T-helper 1 cell treated with Interleukin-12 subunit alpha and Interleukin-12 subunit beta and Interleukin-4 antibody, amounts not matched to agents 30 μg/mL and 1 μg/mL, for 36 hours (primary cell): ENCODE measurements around the gene NXPE3.

Experiments
- H3K27ac Mint-ChIP-seq: one replicate; pipeline ENCODE4 v1.8.0; 2021; ENCODE audit warnings: mild to moderate bottlenecking, mixed read lengths
- H3K27me3 Mint-ChIP-seq: one replicate; pipeline ENCODE4 v1.8.0; 2021; ENCODE audit warnings: low read depth, mixed read lengths
- H3K36me3 Mint-ChIP-seq: one replicate; pipeline ENCODE4 v1.8.0; 2021; ENCODE audit warnings: low read depth, mixed read lengths
- H3K4me1 Mint-ChIP-seq: one replicate; pipeline ENCODE4 v1.8.0; 2021; ENCODE audit warnings: low read depth, mixed read lengths
- H3K4me3 Mint-ChIP-seq: one replicate; pipeline ENCODE4 v1.8.0; 2021; ENCODE audit warnings: mild to moderate bottlenecking, moderate library complexity, mixed read lengths
- H3K9me3 Mint-ChIP-seq: one replicate; pipeline ENCODE4 v1.8.0; 2021; ENCODE audit warnings: mixed read lengths

NXPE3 gene

GRCh38 chr3:101780661-101781060 lies 1.6 kb downstream of the NXPE3 start:
- Mint-ChIP-seq H3K36me3 (peaks cover 19% of the 10 kb centered on the region), H3K27me3 (no peaks in the 10 kb centered on the region), H3K27ac (no peak overlapping the region), H3K4me3 (peak overlapping the region; percentile 56), H3K4me1 (peaks cover 47% of the 10 kb centered on the region), H3K9me3 (no peaks in the 10 kb centered on the region)

- Mint-ChIP-seq H3K4me1 (peaks cover 51% of the 10 kb centered on the region), H3K27ac (no peak overlapping the region), H3K27me3 (no peaks in the 10 kb centered on the region), H3K9me3 (no peaks in the 10 kb centered on the region), H3K36me3 (peaks cover 24% of the 10 kb centered on the region), H3K4me3 (peak overlapping the region; percentile 56)
These were observed 2.2 kb downstream of the NXPE3 start for GRCh38 chr3:101781166-101781565.

- Mint-ChIP-seq H3K9me3 (no peaks in the 10 kb centered on the region), H3K27ac (peak overlapping the region; percentile 84), H3K27me3 (no peaks in the 10 kb centered on the region), H3K4me1 (peaks cover 43% of the 10 kb centered on the region), H3K36me3 (peaks cover 51% of the 10 kb centered on the region), H3K4me3 (peak overlapping the region; percentile 66)
These were observed 6.0 kb downstream of the NXPE3 start for GRCh38 chr3:101784855-101785613.

DNA sequence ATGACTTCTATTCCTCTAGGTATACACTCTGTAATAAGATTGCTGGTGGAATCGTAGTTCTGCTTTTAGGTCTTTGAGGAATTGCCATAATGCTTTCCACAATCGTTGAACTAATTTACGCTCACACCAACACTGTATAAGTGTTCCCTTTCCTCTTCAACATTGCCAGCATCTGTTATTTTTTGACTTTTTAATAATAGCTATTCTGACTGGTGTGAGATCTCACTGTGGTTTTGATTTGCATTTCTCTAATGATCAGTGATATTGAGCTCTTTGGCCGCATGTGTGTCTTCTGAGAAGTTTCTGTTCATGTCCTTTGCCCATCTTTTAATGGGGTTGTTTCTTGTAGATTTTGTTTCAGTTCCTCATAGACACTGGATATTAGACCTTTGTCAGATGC lies 12.8 kb downstream of the NXPE3 start:
- H3K27ac Mint-ChIP-seq = no peak overlapping the region
- peaks cover 8% of the 10 kb centered on the region for H3K9me3 Mint-ChIP-seq
- H3K27me3 Mint-ChIP-seq = no peaks in the 10 kb centered on the region
- peaks cover 71% of the 10 kb centered on the region for H3K36me3 Mint-ChIP-seq
- H3K4me3 Mint-ChIP-seq = no peak overlapping the region
- H3K4me1 Mint-ChIP-seq = peaks cover 27% of the 10 kb centered on the region

GRCh38 chr3:101796077-101796680 lies 17.2 kb downstream of the NXPE3 start:
- peaks cover 8% of the 10 kb centered on the region for H3K9me3 Mint-ChIP-seq
- peaks cover 53% of the 10 kb centered on the region for H3K36me3 Mint-ChIP-seq
- H3K4me3 Mint-ChIP-seq = no peak overlapping the region
- H3K27ac Mint-ChIP-seq = no peak overlapping the region
- H3K27me3 Mint-ChIP-seq = no peaks in the 10 kb centered on the region
- peaks cover 23% of the 10 kb centered on the region for H3K4me1 Mint-ChIP-seq

- Mint-ChIP-seq H3K9me3 (no peaks in the 10 kb centered on the region), H3K27ac (no peak overlapping the region), H3K36me3 (peaks cover 30% of the 10 kb centered on the region), H3K4me1 (peaks cover 22% of the 10 kb centered on the region), H3K4me3 (no peak overlapping the region), H3K27me3 (no peaks in the 10 kb centered on the region)
These were observed 22.2 kb downstream of the NXPE3 start for GRCh38 chr3:101801174-101801573.

DNA sequence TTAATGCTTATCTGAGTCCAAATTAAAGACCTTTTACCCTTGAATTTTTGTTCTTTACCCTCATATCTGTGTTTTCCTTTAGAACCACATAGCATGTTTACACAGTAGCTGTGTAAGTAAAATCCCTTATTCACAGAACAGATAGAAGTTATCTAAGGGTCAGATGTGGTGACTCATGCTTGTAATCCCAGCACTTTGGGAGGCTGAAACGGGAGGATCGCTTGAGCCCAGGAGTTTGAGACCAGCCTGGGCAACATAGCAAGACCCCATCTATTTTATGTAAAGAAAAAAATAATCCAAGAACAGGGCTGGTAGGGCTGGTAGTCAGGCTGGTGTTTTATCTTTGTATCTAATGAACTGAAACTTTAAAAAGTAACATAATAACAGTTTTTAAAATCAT lies 23.2 kb downstream of the NXPE3 start:
- Mint-ChIP-seq H3K9me3 (no peaks in the 10 kb centered on the region), H3K36me3 (peaks cover 28% of the 10 kb centered on the region), H3K4me1 (peaks cover 17% of the 10 kb centered on the region), H3K27me3 (no peaks in the 10 kb centered on the region), H3K27ac (no peak overlapping the region), H3K4me3 (no peak overlapping the region)

- no peaks in the 10 kb centered on the region for H3K27me3 Mint-ChIP-seq
- peaks cover 23% of the 10 kb centered on the region for H3K4me1 Mint-ChIP-seq
- H3K4me3 Mint-ChIP-seq = peak overlapping the region; percentile 21
- peak overlapping the region; percentile 41 for H3K27ac Mint-ChIP-seq
- peaks cover 28% of the 10 kb centered on the region for H3K36me3 Mint-ChIP-seq
- H3K9me3 Mint-ChIP-seq = no peaks in the 10 kb centered on the region
These were observed 24.3 kb downstream of the NXPE3 start for GRCh38 chr3:101803173-101803782.

- H3K27me3 Mint-ChIP-seq = no peaks in the 10 kb centered on the region
- peaks cover 26% of the 10 kb centered on the region for H3K36me3 Mint-ChIP-seq
- H3K4me3 Mint-ChIP-seq = peak overlapping the region; percentile 21
- peaks cover 27% of the 10 kb centered on the region for H3K4me1 Mint-ChIP-seq
- H3K27ac Mint-ChIP-seq = peak overlapping the region; percentile 41
- H3K9me3 Mint-ChIP-seq = no peaks in the 10 kb centered on the region
These were observed 24.9 kb downstream of the NXPE3 start for GRCh38 chr3:101803939-101804338.

GRCh38 chr3:101806491-101806890 lies 27.5 kb downstream of the NXPE3 start:
- Mint-ChIP-seq H3K36me3 (peaks cover 24% of the 10 kb centered on the region), H3K27ac (no peak overlapping the region), H3K4me3 (no peak overlapping the region), H3K27me3 (no peaks in the 10 kb centered on the region), H3K4me1 (peaks cover 49% of the 10 kb centered on the region), H3K9me3 (no peaks in the 10 kb centered on the region)

- Mint-ChIP-seq H3K27ac (no peak overlapping the region), H3K4me3 (no peak overlapping the region), H3K4me1 (peaks cover 52% of the 10 kb centered on the region), H3K36me3 (peaks cover 24% of the 10 kb centered on the region), H3K9me3 (no peaks in the 10 kb centered on the region), H3K27me3 (no peaks in the 10 kb centered on the region)
These were observed 28.9 kb downstream of the NXPE3 start for GRCh38 chr3:101807888-101808287.

GRCh38 chr3:101809178-101810021 lies 30.4 kb downstream of the NXPE3 start:
- H3K9me3 Mint-ChIP-seq = no peaks in the 10 kb centered on the region
- H3K36me3 Mint-ChIP-seq = peaks cover 14% of the 10 kb centered on the region
- peaks cover 49% of the 10 kb centered on the region for H3K4me1 Mint-ChIP-seq
- H3K27me3 Mint-ChIP-seq = no peaks in the 10 kb centered on the region
- H3K27ac Mint-ChIP-seq = peak overlapping the region; percentile 32
- peak overlapping the region; percentile 15 for H3K4me3 Mint-ChIP-seq

GRCh38 chr3:101810022-101810418 lies 31.0 kb downstream of the NXPE3 start:
- H3K4me1 Mint-ChIP-seq = peaks cover 49% of the 10 kb centered on the region
- no peaks in the 10 kb centered on the region for H3K27me3 Mint-ChIP-seq
- peaks cover 13% of the 10 kb centered on the region for H3K36me3 Mint-ChIP-seq
- H3K9me3 Mint-ChIP-seq = no peaks in the 10 kb centered on the region
- no peak overlapping the region for H3K4me3 Mint-ChIP-seq
- H3K27ac Mint-ChIP-seq = peak overlapping the region; percentile 56

GRCh38 chr3:101811875-101812274 lies 32.9 kb downstream of the NXPE3 start:
- no peaks in the 10 kb centered on the region for H3K27me3 Mint-ChIP-seq
- peak overlapping the region; percentile 7 for H3K4me3 Mint-ChIP-seq
- H3K36me3 Mint-ChIP-seq = peaks cover 20% of the 10 kb centered on the region
- no peak overlapping the region for H3K27ac Mint-ChIP-seq
- H3K9me3 Mint-ChIP-seq = no peaks in the 10 kb centered on the region
- H3K4me1 Mint-ChIP-seq = peaks cover 57% of the 10 kb centered on the region
